SJCRH30 (cell line): ENCODE measurements around the gene S100A14. TPM values are rescaled to one million over a fixed set of nuclear protein-coding genes. Genes with fewer than 3 reads are reported as not detected.
A peak's percentile ranks its signal among the peaks of the same experiment; 100 is the strongest.
"Not testable (repeated sequence)": the region's sequence is repeated elsewhere in the genome, so short reads cannot be mapped to it uniquely, and the experiment has no call there.

Experiments used
- DNase-seq, 2 experiments: peaks; one replicate each; pipeline ENCODE4 v3.0.0-alpha.2; 2015 to 2020
- H3K27ac ChIP-seq: fragments of 250-450 bp; sonication (Bioruptor Pico); 2 replicates; pipeline ENCODE4 v1.5.1; 2020; ENCODE audit warnings: mild to moderate bottlenecking, moderate library complexity
- H3K27me3 ChIP-seq: fragments of 250-450 bp; sonication (Bioruptor Pico); 2 replicates; pipeline ENCODE4 v1.5.1; 2020; ENCODE audit warnings: mild to moderate bottlenecking, moderate library complexity
- H3K36me3 ChIP-seq: fragments of 250-450 bp; sonication (Bioruptor Pico); 2 replicates; pipeline ENCODE4 v1.5.1; 2020; ENCODE audit warnings: mild to moderate bottlenecking, moderate library complexity
- H3K4me1 ChIP-seq: fragments of 250-450 bp; sonication (Bioruptor Pico); 2 replicates; pipeline ENCODE4 v1.5.1; 2020; ENCODE audit warnings: mild to moderate bottlenecking, moderate library complexity
- H3K4me3 ChIP-seq: fragments of 250-450 bp; sonication (Bioruptor Pico); 2 replicates; pipeline ENCODE4 v1.5.1; 2020; ENCODE audit warnings: mild to moderate bottlenecking, moderate library complexity
- H3K9me3 ChIP-seq: fragments of 250-450 bp; sonication (Bioruptor Pico); replicated peaks from 2 replicates; pipeline ENCODE4 v1.5.1; 2020; ENCODE audit warnings: mild to moderate bottlenecking, moderate library complexity
- total RNA-seq: library from RNA; depleted of rRNA; stranded (reverse); fragments of >200 nt; shearing (Covaris generic); gene quantifications from 2 replicates; pipeline ENCODE4 v1.2.3, GENCODE V29; 2014

The S100A14 gene
- total RNA-seq, 1 experiment from 2014 or later = not detected

- Histone ChIP-seq H3K4me3 (no peak overlapping the region), H3K27ac (no peak overlapping the region), H3K27me3 (no peaks in the 10 kb centered on the region), H3K9me3 (no peaks in the 10 kb centered on the region), H3K36me3 (peaks cover 38% of the 10 kb centered on the region), H3K4me1 (no peaks in the 10 kb centered on the region)
- no peak for DNase-seq
Observed at GRCh38 chr1:153647346-153647714, 31.2 kb upstream of the S100A14 start.

DNA sequence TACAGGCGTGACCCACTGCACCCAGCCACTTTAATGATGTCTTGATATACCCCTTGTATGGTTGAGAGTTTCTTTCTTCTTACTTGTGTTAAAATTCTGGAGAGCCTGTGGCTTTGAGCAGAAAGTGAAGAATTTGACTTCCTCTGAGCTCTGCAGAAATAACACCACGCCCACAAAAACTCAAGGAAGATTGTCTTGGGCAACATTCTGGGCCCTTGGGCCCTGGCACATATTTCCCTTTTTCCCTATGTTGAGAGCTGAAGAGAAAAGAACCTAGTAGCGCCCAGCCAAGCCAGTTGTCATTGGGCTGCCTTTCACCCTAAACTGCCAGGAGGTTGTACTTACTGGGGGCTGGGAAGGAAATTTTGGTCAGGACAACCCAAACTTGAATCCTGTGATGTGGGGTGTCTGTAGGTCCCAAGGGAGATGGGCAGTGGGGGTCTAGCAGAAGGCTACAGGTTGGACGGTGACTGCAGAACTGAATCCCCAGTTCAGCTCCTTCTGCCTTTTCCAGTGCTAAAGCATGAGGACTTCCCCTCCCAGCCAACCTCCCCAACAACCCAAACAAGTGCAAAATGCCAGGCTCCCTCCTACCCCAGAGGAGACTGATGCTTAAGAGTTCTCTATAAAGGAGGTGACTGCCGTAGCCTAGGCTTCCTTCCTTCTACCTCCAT is 30.7 kb upstream of the S100A14 start:
- Histone ChIP-seq H3K4me1 (no peaks in the 10 kb centered on the region), H3K4me3 (no peak overlapping the region), H3K9me3 (no peaks in the 10 kb centered on the region), H3K27me3 (no peaks in the 10 kb centered on the region), H3K36me3 (peaks cover 43% of the 10 kb centered on the region), H3K27ac (no peak overlapping the region)
- DNase-seq = no peak

- DNase-seq = no peak
- H3K36me3 ChIP-seq = peaks cover 73% of the 10 kb centered on the region
- no peaks in the 10 kb centered on the region for H3K4me1 ChIP-seq
- H3K4me3 ChIP-seq = no peak overlapping the region
- no peaks in the 10 kb centered on the region for H3K27me3 ChIP-seq
- H3K9me3 ChIP-seq = no peaks in the 10 kb centered on the region
- H3K27ac ChIP-seq = no peak overlapping the region
Observed at GRCh38 chr1:153643816-153644215, 27.7 kb upstream of the S100A14 start.

GRCh38 chr1:153643100-153643499 is 27.0 kb upstream of the S100A14 start:
- no peak overlapping the region for H3K27ac ChIP-seq
- no peaks in the 10 kb centered on the region for H3K9me3 ChIP-seq
- DNase-seq = no peak
- H3K4me1 ChIP-seq = no peaks in the 10 kb centered on the region
- no peak overlapping the region for H3K4me3 ChIP-seq
- no peaks in the 10 kb centered on the region for H3K27me3 ChIP-seq
- peaks cover 80% of the 10 kb centered on the region for H3K36me3 ChIP-seq

DNA sequence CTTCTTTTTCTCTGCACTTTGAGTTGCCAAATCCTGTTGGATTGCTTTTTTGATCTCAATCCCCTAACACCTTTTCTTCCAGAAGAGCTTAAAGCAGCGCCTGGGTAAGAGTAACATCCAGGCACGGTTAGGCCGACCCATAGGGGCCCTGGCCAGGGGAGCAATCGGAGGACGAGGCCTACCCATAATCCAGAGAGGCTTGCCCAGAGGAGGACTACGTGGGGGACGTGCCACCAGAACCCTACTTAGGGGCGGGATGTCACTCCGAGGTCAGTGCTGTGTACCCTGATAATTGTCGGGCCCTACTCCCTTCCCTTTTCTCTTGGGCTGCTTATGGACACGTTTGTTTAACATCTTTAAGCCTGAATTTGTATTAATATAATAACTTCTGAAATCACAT is 26.0 kb upstream of the S100A14 start:
- Histone ChIP-seq H3K9me3 (no peaks in the 10 kb centered on the region), H3K4me1 (no peaks in the 10 kb centered on the region), H3K27me3 (no peaks in the 10 kb centered on the region), H3K27ac (no peak overlapping the region), H3K4me3 (no peak overlapping the region), H3K36me3 (peaks cover 90% of the 10 kb centered on the region)
- no peak for DNase-seq

DNA sequence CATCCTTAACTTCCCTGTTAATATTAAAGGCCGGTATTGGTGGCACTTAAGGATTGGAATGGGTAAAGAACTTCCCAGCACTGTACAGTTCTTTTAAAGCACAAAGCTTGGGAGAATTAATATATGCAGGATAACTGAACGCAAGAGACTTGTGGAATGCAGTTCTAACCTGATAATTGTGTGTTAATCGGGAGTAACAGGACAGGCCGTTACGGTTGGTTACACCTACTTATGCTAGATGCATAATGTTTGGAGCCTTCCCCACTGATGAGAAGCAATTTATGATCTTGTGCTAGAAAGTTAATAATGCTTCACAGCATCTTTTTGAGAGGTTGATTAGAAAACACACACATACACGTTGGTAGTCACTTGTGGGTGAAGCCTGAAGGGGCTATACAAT is 24.7 kb upstream of the S100A14 start:
- DNase-seq = no peak
- H3K36me3 ChIP-seq = peaks cover 92% of the 10 kb centered on the region
- no peaks in the 10 kb centered on the region for H3K9me3 ChIP-seq
- H3K27ac ChIP-seq = no peak overlapping the region
- no peaks in the 10 kb centered on the region for H3K27me3 ChIP-seq
- H3K4me3 ChIP-seq = no peak overlapping the region
- no peaks in the 10 kb centered on the region for H3K4me1 ChIP-seq

DNA sequence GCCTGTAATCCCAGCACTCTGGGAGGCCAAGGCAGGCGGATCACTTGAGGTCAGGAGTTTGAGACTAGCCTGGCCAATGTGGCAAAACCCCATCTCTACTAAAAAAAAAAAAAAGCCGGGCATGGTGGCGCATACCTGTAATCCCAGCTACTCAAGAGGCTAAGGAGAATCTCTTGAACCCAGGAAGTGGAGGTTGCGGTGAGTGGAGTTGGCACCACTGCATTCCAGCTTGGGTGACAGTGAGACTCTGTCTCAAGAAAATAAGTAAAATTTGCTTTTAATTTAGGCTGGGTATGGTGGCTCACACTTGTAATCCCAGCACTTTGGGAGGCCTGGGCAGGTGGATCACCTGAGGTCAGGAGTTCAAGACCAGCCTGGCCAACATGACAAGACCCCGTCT is 24.1 kb upstream of the S100A14 start:
- H3K27ac ChIP-seq, H3K27me3 ChIP-seq, H3K4me1 ChIP-seq, H3K4me3 ChIP-seq, DNase-seq, H3K9me3 ChIP-seq: not testable (repeated sequence)
- peaks cover 87% of the 10 kb centered on the region for H3K36me3 ChIP-seq

- Histone ChIP-seq H3K4me1 (peaks cover 3% of the 10 kb centered on the region; the same call in 1 of the 2 replicates), H3K27ac (no peak overlapping the region), H3K27me3 (no peaks in the 10 kb centered on the region), H3K9me3 (no peaks in the 10 kb centered on the region), H3K4me3 (no peak overlapping the region), H3K36me3 (peaks cover 80% of the 10 kb centered on the region)
- DNase-seq = no peak
Observed at GRCh38 chr1:153639280-153639679, 23.2 kb upstream of the S100A14 start.

- H3K4me3 ChIP-seq = no peak overlapping the region
- peaks cover 3% of the 10 kb centered on the region; the same call in 1 of the 2 replicates for H3K4me1 ChIP-seq
- H3K27ac ChIP-seq = no peak overlapping the region
- H3K36me3 ChIP-seq = peaks cover 71% of the 10 kb centered on the region
- no peak for DNase-seq
- H3K27me3 ChIP-seq = no peaks in the 10 kb centered on the region
- no peaks in the 10 kb centered on the region for H3K9me3 ChIP-seq
Observed at GRCh38 chr1:153638261-153638660, 22.1 kb upstream of the S100A14 start.

DNA sequence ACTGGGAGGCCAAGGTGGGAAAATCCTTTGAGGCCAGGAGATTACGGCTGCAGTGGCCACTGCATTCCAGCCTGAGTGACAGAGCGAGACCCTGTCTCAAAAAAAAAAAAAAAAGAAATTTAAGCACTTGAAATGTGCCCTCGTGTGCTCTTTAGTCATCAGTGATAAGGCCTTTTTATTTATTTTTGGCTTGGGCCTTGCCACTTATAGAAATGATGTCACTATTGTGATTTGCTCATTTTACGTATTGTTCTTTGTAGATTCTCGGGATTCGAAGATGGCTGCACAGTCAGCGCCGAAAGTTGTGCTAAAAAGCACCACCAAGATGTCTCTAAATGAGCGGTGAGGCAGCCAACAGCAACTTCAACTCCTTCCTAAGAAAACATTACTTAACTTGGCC is 20.2 kb upstream of the S100A14 start:
- H3K27me3 ChIP-seq = no peaks in the 10 kb centered on the region
- H3K36me3 ChIP-seq = peaks cover 56% of the 10 kb centered on the region
- no peak overlapping the region for H3K27ac ChIP-seq
- DNase-seq = no peak
- H3K4me3 ChIP-seq = no peak overlapping the region
- H3K4me1 ChIP-seq = peaks cover 3% of the 10 kb centered on the region; the same call in 1 of the 2 replicates
- no peaks in the 10 kb centered on the region for H3K9me3 ChIP-seq

GRCh38 chr1:153635872-153636271 is 19.7 kb upstream of the S100A14 start:
- peaks cover 52% of the 10 kb centered on the region for H3K36me3 ChIP-seq
- H3K27ac ChIP-seq = no peak overlapping the region
- no peak overlapping the region for H3K4me3 ChIP-seq
- no peaks in the 10 kb centered on the region for H3K9me3 ChIP-seq
- DNase-seq = no peak
- peaks cover 3% of the 10 kb centered on the region; the same call in 1 of the 2 replicates for H3K4me1 ChIP-seq
- no peaks in the 10 kb centered on the region for H3K27me3 ChIP-seq

DNA sequence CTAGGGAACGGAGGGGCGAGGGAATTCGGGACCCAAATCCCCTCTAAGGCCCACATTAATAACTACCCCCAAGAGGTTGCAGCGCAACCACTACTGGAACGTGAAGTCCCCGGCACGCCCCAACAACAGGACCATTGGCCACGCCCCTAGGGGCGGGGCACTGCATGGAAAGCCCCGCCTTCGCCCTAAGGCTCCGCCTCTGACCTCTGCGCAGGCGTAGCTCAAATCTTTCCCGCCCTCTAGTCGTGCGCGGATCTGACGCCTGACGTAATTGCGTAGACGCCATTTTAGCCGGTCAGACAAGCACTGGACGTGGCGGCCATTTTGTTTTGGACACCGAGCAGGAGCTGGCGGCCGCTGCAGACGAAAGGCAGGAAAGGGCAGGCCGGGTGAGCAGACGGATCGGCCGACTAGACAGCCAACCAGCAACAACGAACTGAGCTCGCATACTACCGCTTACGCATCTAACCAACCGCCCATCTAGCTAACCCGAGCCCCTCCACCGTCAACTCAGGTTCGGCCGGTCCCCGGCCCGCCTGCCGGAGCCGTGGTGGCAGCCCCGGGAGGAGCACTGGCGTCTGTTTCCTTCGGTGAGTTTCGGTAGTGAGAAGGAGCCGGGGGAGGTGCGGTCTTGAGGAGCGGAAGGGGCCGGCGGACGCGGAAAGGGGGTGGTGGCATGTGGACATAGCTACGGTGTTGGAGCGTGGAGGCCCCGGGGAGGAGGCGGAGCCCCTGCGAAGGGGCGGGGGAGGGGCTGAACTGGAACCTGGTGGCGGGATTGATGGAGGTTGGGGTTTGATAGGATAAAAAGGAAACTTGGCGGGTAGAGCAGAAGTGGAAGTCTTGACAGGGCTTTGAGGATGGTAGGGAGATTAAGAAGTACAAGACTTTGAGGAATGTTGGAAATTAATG is 17.9 kb upstream of the S100A14 start, which contains the start of gene CHTOP:
CHTOP (plus strand) TSS at position 313 of the 912 bp plus-strand sequence. CDS start 2,523 bp downstream, outside the sequence.
- DNase-seq = peak; percentile 97 to 98
- Histone ChIP-seq H3K9me3 (no peaks in the 10 kb centered on the region), H3K27ac (peak within 1 kb of the TSS; percentile 99), H3K4me3 (peak within 1 kb of the TSS; percentile 92), H3K27me3 (no peaks in the 10 kb centered on the region), H3K36me3 (peaks cover 33% of the 10 kb centered on the region), H3K4me1 (peaks cover 3% of the 10 kb centered on the region; the same call in 1 of the 2 replicates)

GRCh38 chr1:153633161-153633753 is 17.1 kb upstream of the S100A14 start:
- no peaks in the 10 kb centered on the region for H3K27me3 ChIP-seq
- H3K27ac ChIP-seq = no peak overlapping the region
- H3K9me3 ChIP-seq = no peaks in the 10 kb centered on the region
- no peak for DNase-seq
- H3K4me3 ChIP-seq = peak overlapping the region; percentile 92
- peaks cover 3% of the 10 kb centered on the region; the same call in 1 of the 2 replicates for H3K4me1 ChIP-seq
- H3K36me3 ChIP-seq = peaks cover 25% of the 10 kb centered on the region

- Histone ChIP-seq H3K4me1 (peaks cover 9% of the 10 kb centered on the region), H3K4me3 (no peak overlapping the region), H3K36me3 (peaks cover 6% of the 10 kb centered on the region), H3K27ac (no peak overlapping the region), H3K27me3 (no peaks in the 10 kb centered on the region), H3K9me3 (no peaks in the 10 kb centered on the region)
- DNase-seq = no peak
Observed at GRCh38 chr1:153631047-153632022, 15.2 kb upstream of the S100A14 start.
